Amniotic epithelial cell (primary cell): Measurements from ENCODE around the gene CTRL.
A peak's percentile ranks its signal among the peaks of the same experiment; 100 is the strongest.
"Not testable (repeated sequence)": the region's sequence is repeated elsewhere in the genome, so short reads cannot be mapped to it uniquely, and the experiment has no call there.

ENCODE experiments used
- DNase-seq: peaks from one replicate; pipeline ENCODE4 v3.0.0-alpha.2; 2010; ENCODE audit warnings: low read depth

CTRL gene

GRCh38 chr16:67931712-67932461 is at the start of gene CTRL:
CTRL (minus strand) TSS chr16:67931862; CDS start chr16:67931852, 10 bp downstream.
- DNase-seq: no peak

- no peak for DNase-seq
Measured at GRCh38 chr16:67979955-67980678, 48.5 kb upstream of the CTRL start, which contains the start of gene DPEP3. DPEP3 (minus strand) TSS chr16:67980499; CDS start chr16:67980380, 119 bp downstream.

GRCh38 chr16:67977469-67978227 is 46.0 kb upstream of the CTRL start:
- DNase-seq: no peak

- no peak for DNase-seq
Measured at GRCh38 chr16:67977005-67977404, 45.3 kb upstream of the CTRL start.

GRCh38 chr16:67976205-67976604 is 44.5 kb upstream of the CTRL start:
- no peak for DNase-seq

- DNase-seq: no peak
Measured at GRCh38 chr16:67975321-67976105, 43.9 kb upstream of the CTRL start.

GRCh38 chr16:67972285-67972684 is 40.6 kb upstream of the CTRL start:
- not testable (repeated sequence) for DNase-seq

GRCh38 chr16:67971111-67971510 is 39.4 kb upstream of the CTRL start:
- DNase-seq: no peak

- DNase-seq: no peak
Measured at GRCh38 chr16:67969254-67970039, 37.8 kb upstream of the CTRL start.

- DNase-seq: peak; percentile 63
Measured at GRCh38 chr16:67968400-67969253, 37.0 kb upstream of the CTRL start, which contains the start of gene SLC12A4. SLC12A4 (minus strand) TSS chr16:67968637; CDS start chr16:67968553, 84 bp downstream.

GRCh38 chr16:67967958-67968399 is 36.3 kb upstream of the CTRL start:
- no peak for DNase-seq

GRCh38 chr16:67967183-67967957 is 35.7 kb upstream of the CTRL start:
- no peak for DNase-seq

GRCh38 chr16:67966549-67967182 is 35.0 kb upstream of the CTRL start:
- peak; percentile 26 for DNase-seq

- DNase-seq: no peak
Measured at GRCh38 chr16:67965668-67966548, 34.2 kb upstream of the CTRL start.

GRCh38 chr16:67964477-67965131 is 32.9 kb upstream of the CTRL start:
- DNase-seq: no peak

GRCh38 chr16:67963662-67964321 is 32.1 kb upstream of the CTRL start:
- peak; percentile 51 for DNase-seq
